Gastroesophageal sphincter (tissue), 3 donors: Measurements from ENCODE around the gene RFNG.

Experiments
- EP300 ChIP-seq: sonication (generic); formaldehyde crosslinking; IDR thresholded peaks from one replicate; pipeline ENCODE4 v1.6.1; 2017; ENCODE audit warnings: antibody characterized with exemption, mild to moderate bottlenecking
- POLR2A ChIP-seq, 2 donors: fragments of 450-650 bp; IDR thresholded peaks; one replicate each; pipeline ENCODE4 v1.6.1; 2017; ENCODE audit warnings: antibody characterized with exemption in 2 of 2, mild to moderate bottlenecking in 2 of 2, moderate library complexity in 1 of 2
- TF ChIP-seq, protein P1 (sequence below), 4 experiments: fragments of 200-600 bp in 2 of 4; fragments of 450-650 bp in 2 of 4; sonication (generic) in 1 of 4; IDR thresholded peaks; one replicate each; pipeline ENCODE4 v1.5.1; 2017 to 2019; ENCODE audit warnings: antibody characterized with exemption in 4 of 4, mild to moderate bottlenecking in 2 of 4, moderate library complexity in 2 of 4

DNA sequence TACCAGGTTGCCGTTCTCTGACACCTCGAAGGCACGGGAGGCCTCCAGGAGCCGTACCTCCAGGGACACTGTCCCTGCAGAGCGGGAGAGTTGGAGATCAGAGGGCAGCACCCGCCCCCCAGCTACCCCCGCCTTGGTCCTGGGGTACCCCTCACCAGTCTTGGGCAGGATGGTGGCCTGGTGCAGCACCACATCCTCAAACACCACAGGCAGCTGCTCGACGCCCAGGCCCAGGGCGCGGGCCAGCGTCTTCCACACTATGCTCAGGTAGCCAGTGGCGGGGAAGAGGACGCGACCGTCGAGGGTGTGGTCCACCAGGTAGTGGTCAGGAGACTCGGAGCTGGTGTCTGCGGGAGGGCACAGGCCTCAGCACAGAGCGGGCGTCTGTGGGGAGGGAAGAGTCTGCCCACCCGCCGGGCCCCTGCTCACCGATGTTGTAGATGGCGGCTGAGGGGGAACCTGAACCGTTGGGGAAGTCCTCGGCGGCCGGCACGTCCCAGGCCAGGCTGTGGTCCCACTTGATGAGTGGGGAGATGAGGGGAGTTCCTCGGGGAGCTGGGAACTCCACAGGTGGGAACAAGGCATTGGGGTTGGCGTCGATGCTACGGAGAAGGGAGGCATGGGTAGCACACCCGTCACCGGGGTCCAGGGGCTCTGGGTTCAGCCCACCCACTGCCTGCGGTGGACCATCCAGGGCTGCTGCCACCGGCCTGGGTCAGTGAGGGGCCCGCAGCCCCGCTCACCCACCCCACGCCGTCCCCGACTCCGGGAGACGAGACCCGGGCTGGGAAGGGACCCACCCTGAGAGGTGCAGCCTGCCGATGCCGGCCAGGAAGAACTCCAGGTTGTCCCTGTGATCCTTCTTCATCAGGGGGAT, 36.6 kb upstream of the RFNG start:
- TF ChIP-seq, protein P1, sequence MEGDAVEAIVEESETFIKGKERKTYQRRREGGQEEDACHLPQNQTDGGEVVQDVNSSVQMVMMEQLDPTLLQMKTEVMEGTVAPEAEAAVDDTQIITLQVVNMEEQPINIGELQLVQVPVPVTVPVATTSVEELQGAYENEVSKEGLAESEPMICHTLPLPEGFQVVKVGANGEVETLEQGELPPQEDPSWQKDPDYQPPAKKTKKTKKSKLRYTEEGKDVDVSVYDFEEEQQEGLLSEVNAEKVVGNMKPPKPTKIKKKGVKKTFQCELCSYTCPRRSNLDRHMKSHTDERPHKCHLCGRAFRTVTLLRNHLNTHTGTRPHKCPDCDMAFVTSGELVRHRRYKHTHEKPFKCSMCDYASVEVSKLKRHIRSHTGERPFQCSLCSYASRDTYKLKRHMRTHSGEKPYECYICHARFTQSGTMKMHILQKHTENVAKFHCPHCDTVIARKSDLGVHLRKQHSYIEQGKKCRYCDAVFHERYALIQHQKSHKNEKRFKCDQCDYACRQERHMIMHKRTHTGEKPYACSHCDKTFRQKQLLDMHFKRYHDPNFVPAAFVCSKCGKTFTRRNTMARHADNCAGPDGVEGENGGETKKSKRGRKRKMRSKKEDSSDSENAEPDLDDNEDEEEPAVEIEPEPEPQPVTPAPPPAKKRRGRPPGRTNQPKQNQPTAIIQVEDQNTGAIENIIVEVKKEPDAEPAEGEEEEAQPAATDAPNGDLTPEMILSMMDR (IDR thresholded peaks at IDR 0.05), result no peak
- TF ChIP-seq EP300 (no peak), POLR2A (IDR thresholded peaks at IDR 0.05) (no peak)
